Rectal smooth muscle tissue (tissue), 1 donor: Measurements from ENCODE around the gene RBX1.
A peak's percentile ranks its signal among the peaks of the same experiment; 100 is the strongest.

ENCODE experiments used
- H3K27ac ChIP-seq: one replicate; pipeline ENCODE4 v1.7.0; 2013; ENCODE audit warnings: low read depth, low read length, inconsistent platforms
- H3K27me3 ChIP-seq: one replicate; pipeline ENCODE4 v1.7.0; 2013; ENCODE audit warnings: low read length; ENCODE audit not compliant: control insufficient read depth, insufficient read depth
- H3K36me3 ChIP-seq: one replicate; pipeline ENCODE4 v1.7.0; 2013; ENCODE audit warnings: low read length; ENCODE audit not compliant: control insufficient read depth, insufficient read depth
- H3K4me1 ChIP-seq: one replicate; pipeline ENCODE4 v1.7.0; 2013; ENCODE audit warnings: low read length; ENCODE audit not compliant: control insufficient read depth, insufficient read depth
- H3K4me3 ChIP-seq: one replicate; pipeline ENCODE4 v1.7.0; 2013; ENCODE audit warnings: low read length
- H3K9ac ChIP-seq: one replicate; pipeline ENCODE4 v1.7.0; 2013; ENCODE audit warnings: low read length

The RBX1 gene

GRCh38 chr22:41003976-41004375, 52.8 kb downstream of the RBX1 start:
- Histone ChIP-seq H3K4me3 (no peak overlapping the region), H3K27me3 (no peaks in the 10 kb centered on the region), H3K27ac (no peak overlapping the region), H3K4me1 (no peaks in the 10 kb centered on the region), H3K36me3 (no peaks in the 10 kb centered on the region), H3K9ac (no peak overlapping the region)

- Histone ChIP-seq H3K27me3 (no peaks in the 10 kb centered on the region), H3K36me3 (no peaks in the 10 kb centered on the region), H3K4me3 (no peak overlapping the region), H3K4me1 (no peaks in the 10 kb centered on the region), H3K27ac (no peak overlapping the region), H3K9ac (no peak overlapping the region)
These were observed 58.2 kb downstream of the RBX1 start for GRCh38 chr22:41009222-41009948.

- Histone ChIP-seq H3K27ac (no peak overlapping the region), H3K36me3 (no peaks in the 10 kb centered on the region), H3K9ac (no peak overlapping the region), H3K4me1 (no peaks in the 10 kb centered on the region), H3K27me3 (no peaks in the 10 kb centered on the region), H3K4me3 (no peak overlapping the region)
These were observed 63.8 kb downstream of the RBX1 start for GRCh38 chr22:41015003-41015402.

GRCh38 chr22:41021061-41021612, 70.0 kb downstream of the RBX1 start:
- H3K9ac ChIP-seq, result peak overlapping the region; percentile 83
- H3K36me3 ChIP-seq, result no peaks in the 10 kb centered on the region
- H3K4me1 ChIP-seq, result peaks cover 7% of the 10 kb centered on the region
- no peaks in the 10 kb centered on the region for H3K27me3 ChIP-seq
- H3K4me3 ChIP-seq, result peak overlapping the region; percentile 86
- H3K27ac ChIP-seq, result peak overlapping the region; percentile 96

- H3K9ac ChIP-seq, result peak overlapping the region; percentile 83
- H3K36me3 ChIP-seq, result no peaks in the 10 kb centered on the region
- no peaks in the 10 kb centered on the region for H3K27me3 ChIP-seq
- H3K4me3 ChIP-seq, result peak overlapping the region; percentile 86
- H3K27ac ChIP-seq, result peak overlapping the region; percentile 96
- peaks cover 7% of the 10 kb centered on the region for H3K4me1 ChIP-seq
These were observed 70.7 kb downstream of the RBX1 start for GRCh38 chr22:41021613-41022454.

GRCh38 chr22:41022470-41023298, 71.5 kb downstream of the RBX1 start:
- Histone ChIP-seq H3K9ac (peak overlapping the region; percentile 74), H3K4me3 (peak overlapping the region; percentile 86), H3K27ac (peak overlapping the region; percentile 96), H3K4me1 (peaks cover 7% of the 10 kb centered on the region), H3K36me3 (no peaks in the 10 kb centered on the region), H3K27me3 (no peaks in the 10 kb centered on the region)
